ENCODE results near the gene HOXA4.

The HOXA4 gene

DNA sequence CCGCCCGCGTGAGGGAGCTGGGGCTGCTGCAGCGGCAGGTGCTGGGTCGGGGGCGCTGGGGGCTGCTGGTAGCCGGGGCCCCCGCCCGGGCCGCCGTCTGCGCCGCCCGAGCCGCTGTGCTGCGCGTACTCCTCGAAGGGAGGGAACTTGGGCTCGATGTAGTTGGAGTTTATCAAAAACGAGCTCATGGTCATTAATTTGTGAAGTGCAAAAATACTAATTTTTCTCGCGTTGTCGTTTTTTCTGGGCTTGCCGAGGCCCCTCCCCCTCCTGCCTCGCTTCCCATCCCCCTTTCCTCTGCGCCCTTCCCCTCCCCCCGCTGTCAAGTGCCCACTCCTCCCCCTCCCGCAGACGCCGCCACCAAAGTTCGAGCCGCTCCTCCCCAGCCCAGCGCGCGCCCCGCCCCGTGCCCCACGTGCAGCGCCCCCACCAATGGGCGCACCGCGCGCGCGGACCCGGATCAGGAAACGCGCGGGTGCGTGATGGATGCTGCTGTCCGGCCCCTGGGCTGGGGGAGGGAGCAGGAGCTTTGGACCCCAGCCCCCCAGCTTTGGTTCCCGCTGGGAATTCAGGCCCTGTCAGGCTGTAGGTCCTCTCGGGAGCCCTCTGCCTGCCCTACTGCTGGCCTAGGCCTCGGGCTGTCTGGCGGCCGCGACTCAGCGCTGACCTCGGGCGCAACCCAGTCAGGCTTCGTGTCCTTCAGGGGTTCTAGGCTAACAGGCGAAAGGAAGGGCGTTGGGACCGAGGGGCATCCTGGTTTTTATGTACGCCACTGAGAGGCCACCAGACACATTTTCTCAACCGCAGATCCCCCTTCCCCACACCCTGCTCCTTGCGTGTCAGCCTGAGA lies at the start of gene HOXA4:
TSS of gene HOXA4 (minus strand) at position 218 of the 850 bp plus-strand sequence. CDS start at position 194, 24 bp downstream.
- no peak for DNase-seq

GRCh38 chr7:27179503-27180430 lies 49.2 kb upstream of the HOXA4 start:
- DNase-seq, result no peak

DNA sequence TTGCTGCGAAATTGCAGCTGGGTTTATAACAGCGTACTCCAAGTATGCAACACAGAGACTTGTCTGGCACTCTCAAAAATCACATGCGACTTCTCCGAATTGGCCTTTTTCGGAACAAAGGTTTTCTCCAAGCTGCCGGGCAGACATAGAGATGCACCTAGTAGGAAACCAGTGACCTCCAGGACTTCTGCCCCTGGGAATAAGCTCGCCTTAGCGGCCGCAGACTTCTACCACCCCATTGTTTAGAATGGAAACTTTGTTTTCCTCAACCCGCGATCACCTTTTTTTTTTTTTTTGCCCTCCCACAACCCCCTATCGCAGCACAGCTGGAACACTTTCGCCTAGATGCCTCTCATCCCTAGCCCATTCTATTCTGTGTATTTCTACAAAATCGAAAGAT lies 48.5 kb upstream of the HOXA4 start:
- DNase-seq, result no peak

- no peak for DNase-seq
Observed at GRCh38 chr7:27178366-27178765, 47.8 kb upstream of the HOXA4 start.

GRCh38 chr7:27177795-27178320 lies 47.3 kb upstream of the HOXA4 start:
- no peak for DNase-seq

DNA sequence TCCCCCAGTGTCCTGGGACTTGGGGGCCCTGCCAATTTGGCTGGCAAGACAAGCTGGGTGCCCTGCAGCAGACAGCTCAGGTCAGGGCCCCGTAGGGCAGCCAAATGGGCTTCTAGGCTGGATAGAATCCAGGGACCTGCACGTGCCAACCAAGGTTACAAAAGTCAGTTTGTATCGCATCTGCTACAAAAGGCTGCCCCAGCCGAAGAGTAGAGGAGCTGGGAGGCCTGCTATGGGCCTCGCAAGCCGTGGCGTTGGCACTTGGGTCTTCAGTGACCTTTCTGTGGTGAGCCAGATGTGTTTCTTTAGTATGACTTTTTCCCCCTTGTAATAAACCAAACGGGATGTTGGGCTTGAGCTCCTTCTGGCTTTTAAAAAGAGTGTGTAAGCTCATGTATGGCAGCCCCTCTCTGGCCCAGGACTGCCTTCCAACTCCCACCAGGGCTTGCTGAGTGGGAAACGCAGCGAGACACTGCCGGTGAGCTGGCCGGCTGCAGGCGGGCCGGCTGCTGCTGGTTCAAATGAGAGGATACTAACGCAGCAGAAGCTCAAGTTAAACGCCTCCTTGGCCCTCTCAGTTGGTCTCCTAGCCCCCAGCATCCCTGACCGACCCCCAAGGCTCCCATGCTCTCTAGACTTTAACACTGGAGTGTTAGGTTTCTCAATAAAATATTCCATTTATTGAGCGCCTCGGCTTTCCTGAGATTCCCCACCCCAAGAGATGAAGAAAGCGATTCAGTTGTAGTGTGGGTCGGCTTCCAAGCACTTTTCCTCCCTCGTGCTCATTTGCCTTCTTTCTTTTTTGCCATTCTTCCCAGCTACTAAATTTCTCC lies 46.6 kb upstream of the HOXA4 start:
- no peak for DNase-seq

DNA sequence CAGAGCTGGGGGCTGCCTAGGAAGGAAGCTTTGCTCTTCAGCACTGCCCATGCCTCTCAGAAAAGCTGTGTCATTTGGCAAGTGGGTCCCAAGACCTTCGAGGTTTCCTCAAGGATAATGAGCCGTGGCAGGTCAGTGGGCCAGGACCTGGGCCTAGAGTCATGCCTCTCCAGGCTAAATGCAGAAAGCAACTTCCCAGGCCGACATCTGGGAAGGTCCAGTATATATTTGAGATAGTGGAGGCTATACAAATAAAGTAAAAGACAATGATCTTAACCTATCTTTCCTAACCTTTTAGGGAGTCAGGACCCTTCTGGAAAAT lies 45.9 kb upstream of the HOXA4 start:
- DNase-seq, result no peak

- DNase-seq, result no peak
Observed at GRCh38 chr7:27175626-27176523, 45.3 kb upstream of the HOXA4 start.

- DNase-seq, result no peak
Observed at GRCh38 chr7:27174874-27175625, 44.5 kb upstream of the HOXA4 start.

GRCh38 chr7:27173956-27174873 lies 43.7 kb upstream of the HOXA4 start, which contains the start of gene HOXA10:
HOXA10 (minus strand) TSS chr7:27174320; CDS start chr7:27174306, 14 bp downstream.
- DNase-seq, result no peak

GRCh38 chr7:27173511-27173955 lies 43.0 kb upstream of the HOXA4 start:
- no peak for DNase-seq

- DNase-seq, result no peak
Observed at GRCh38 chr7:27172823-27173510, 42.4 kb upstream of the HOXA4 start.

GRCh38 chr7:27172315-27172774 lies 41.8 kb upstream of the HOXA4 start:
- DNase-seq, result no peak

DNA sequence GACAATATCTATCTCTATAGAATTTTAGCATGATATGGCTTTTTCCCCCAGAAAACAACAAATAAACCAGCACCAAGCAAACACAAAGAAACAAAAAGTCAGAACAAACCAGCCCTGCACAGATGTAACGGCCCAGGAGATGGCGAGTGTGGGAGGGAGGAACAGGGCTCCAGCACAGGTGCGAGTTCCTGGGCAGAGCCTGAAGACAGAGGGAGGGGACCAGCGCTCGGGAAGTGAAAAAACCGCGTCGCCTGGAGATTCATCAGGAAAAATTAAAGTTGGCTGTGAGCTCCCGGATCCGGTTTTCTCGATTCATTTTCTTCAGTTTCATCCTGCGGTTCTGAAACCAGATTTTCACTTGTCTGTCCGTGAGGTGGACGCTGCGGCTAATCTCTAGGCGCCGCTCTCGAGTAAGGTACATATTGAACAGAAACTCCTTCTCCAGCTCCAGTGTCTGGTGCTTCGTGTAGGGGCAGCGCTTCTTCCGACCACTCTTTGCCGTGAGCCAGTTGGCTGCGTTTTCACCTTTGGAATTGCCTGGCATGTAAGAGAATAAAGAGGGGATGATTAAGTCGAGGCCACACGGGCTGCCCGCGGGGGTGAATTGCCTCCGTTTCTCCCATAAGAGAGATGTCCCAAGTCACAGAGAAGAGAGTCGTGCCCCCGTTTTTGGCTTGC lies 41.2 kb upstream of the HOXA4 start:
- DNase-seq, result no peak

GRCh38 chr7:27171325-27171636 lies 40.7 kb upstream of the HOXA4 start:
- DNase-seq, result no peak

DNA sequence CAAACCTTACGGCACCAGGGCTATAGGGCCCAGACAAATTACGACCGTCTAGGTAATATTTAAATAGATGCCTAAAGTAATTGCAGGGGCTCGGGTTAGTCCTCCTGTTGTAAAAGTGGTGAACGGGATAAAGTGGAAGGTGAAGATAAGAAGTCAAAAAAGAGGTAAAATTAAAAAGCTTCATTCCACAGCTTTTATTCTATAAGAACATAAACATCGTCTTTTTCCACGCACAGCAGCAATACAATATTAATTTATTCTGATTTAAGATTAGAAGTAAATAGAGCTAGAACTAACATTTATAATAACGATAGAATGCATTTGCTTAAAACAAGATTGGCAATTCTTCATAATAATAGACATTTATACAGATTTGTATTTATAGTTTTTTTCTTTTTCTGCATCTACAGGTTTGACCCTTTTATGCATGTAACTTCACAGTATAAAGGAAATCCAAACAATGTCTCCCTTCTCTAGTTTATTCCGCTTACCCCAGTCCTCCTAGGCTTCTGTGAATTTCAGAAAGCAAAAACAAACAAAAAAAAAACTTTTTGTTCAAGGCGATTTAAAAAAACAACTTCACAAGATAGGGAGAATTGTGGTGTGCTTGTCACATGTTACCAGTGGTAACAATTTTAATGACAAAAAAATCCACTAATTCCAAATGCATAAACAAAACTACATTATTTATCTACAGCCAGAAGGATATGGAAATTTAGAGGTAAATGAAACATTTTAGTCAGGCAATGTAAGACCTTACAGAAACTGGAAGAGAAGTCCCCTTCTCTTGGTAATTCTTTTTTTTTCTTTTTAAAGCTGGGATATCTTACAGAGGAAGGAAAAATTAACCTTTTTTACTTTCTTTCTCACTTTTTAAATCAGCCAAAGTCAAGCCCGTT lies 40.1 kb upstream of the HOXA4 start:
- DNase-seq, result no peak

Data from SHP77 treated with DMSO at 0.1 percent for 48 hours (cell line).